ENCODE data around the gene SSB.

DNA sequence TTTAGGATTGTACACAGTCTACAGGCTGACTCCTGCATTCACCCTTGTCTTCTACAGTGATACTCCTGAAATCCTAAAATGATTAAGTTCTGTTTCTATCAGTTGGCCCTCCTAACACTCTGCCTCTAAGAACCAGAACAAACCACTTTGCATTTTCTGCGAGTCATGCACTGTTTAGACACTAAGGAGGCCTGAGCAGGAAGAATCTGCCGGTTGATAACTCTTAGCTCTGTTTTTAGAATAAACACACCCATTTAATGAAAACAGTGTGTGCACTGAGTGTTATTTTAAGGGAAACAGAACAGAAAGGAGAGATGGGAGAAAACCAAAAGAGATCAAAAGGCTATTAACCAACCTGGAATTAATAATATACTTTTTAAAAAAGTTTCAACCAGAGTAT is 22.9 kb upstream of the SSB start:
- no peak for TF ChIP-seq EZH2 (IDR thresholded peaks at IDR 0.05)
- TF ChIP-seq POLR2AphosphoS5 (IDR thresholded peaks at IDR 0.05; ENCODE audit: borderline replicate concordance, low read depth, low read length), result no peak

All from SK-N-MC (cell line).